Amniotic epithelial cell (primary cell): ENCODE measurements around the gene ZNF526.
"Not testable (repeated sequence)": the region's sequence is repeated elsewhere in the genome, so short reads cannot be mapped to it uniquely, and the experiment has no call there.

Experiments used
- DNase-seq: peaks from one replicate; pipeline ENCODE4 v3.0.0-alpha.2; 2010; ENCODE audit warnings: low read depth

The ZNF526 gene

DNA sequence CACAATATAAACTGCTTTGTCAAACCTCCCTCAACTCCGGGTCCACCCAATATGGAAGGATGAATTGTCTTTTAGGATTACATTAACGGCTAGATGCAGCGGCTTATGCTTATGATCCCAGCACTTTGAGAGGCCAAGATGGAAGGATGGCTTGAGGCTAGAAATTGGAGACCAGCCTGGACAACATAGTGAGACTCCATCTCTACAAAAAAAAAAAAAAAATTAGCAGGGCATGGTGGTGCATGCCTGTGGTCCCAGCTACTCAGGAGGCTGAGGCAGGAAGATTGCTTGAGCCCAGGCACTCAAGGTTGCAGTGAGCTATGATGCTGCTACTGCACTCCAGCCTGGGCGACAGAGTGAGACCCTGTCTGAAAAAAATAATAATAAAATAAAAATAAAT is 46.0 kb downstream of the ZNF526 start:
- not testable (repeated sequence) for DNase-seq

DNA sequence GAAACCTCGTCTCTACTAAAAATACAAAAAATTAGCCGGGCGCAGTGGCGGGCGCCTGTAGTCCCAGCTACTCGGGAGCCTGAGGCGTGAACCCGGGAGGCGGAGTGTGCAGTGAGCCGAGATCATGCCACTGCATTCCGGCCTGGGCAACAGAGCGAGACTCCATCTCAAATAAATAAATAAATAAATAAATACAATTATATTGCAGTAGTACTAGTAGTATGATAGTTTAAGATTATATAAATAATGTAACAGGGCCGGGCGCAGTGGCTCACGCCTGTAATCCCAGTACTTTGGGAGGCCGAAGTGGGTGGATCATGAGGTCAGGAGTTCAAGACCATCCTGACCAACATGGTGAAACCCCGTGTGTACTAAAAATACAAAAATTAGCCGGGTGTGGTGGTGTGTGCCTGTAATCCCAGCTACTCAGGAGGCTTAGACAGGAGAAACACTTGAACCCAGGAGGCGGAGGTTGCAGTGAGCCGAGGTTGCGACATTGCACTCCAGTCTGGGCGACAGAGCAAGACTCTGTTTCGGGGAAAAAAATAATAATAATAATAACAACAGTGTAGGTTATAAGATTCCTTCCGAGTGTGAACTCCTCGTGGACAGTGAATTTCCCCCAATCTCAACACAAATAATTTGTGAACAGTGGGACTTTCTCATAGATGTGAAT is 47.0 kb downstream of the ZNF526 start:
- not testable (repeated sequence) for DNase-seq

DNA sequence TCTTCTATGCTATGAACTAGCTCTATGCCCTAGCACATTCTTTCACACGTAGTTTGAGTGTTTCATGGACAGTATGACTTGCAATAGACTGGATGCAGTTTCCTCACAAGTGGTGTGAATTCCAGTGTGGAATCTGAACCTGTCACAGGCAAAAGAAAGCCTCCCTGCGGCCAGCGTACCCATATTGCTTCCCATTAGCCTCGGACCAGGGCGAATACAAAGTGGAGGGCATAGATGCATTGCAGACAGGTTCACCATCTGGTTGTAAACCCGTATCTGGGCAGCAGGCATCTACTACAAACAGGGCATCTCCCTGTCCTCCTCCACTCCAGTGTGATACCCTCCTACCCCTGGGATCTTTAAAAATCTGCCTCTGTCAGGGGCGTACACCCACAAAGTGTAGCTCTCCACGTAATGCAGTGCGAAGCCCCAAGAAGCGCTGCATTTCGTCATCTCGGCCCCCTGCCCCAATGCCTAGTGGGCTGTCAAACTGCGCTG is 47.6 kb downstream of the ZNF526 start:
- DNase-seq, result peak; percentile 43

DNA sequence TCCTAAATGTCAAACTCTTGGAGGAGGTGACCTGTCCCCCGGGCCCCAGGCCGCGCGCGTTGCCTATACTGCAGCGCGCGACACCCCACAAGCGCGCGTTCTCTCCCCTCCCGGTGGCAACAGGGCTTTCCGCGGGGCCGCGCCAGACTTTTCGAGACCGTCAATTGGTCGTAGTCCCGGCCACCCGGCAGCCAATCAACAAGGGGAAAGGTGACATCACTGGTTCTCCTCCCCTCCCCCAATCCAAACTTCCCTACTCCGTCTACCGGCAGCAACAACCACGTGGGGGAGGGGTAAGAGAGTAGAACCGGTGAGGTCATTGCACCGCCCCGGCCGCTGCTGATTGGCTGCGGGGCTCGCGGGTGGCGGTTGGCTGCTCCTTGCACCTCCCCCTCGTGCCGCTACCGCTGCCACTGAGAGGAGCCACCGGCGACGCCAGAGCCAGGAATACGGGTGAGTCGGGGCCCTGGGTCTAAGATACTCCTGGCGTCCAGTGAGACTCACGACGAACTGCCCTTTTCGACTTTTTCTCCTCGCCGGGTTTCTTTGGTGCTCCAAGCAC is 48.1 kb downstream of the ZNF526 start:
- peak; percentile 99 for DNase-seq

DNA sequence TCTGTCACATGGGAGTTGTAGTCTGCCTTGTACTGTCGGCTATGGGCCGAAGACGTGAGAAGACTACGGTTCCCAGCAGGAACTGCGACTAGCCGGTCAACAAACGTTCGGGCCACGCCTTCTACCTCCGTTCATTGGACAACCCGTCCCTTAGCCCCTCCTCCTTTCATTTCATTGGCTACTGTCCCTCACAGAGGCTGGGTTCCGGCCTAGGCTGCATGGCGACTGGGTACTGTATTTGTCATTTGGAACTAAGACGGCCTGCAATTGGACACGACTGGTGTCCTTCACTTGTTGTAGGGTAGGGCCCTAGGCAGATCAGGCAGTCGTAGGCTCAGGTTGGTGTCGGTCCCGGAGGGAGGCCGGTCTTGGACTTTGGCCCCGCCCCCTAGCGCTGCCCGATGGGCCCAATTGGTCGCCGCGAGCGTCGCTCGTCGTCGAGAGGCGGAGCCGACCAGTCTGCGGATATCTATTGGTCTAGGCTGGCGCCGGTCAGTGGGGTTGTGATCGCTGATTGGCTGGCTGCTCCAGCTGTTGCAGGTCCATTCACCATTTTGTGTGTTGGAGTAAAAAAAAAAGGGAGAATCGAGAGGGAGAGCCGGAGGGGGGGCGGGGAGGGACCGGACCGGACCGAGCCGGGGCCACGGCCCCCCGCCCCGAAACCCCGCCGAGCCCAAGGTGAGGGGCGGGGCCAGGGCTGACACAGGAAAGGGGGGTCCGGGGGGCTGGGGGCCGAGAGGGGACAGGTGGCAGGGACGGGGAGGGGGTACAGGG is 48.8 kb downstream of the ZNF526 start, which contains the start of gene CIC:
Gene CIC, plus strand, starts transcription at position 549 of the 774 bp plus-strand sequence. CDS start 2,532 bp downstream, outside the sequence.
- DNase-seq, result peak; percentile 100

DNA sequence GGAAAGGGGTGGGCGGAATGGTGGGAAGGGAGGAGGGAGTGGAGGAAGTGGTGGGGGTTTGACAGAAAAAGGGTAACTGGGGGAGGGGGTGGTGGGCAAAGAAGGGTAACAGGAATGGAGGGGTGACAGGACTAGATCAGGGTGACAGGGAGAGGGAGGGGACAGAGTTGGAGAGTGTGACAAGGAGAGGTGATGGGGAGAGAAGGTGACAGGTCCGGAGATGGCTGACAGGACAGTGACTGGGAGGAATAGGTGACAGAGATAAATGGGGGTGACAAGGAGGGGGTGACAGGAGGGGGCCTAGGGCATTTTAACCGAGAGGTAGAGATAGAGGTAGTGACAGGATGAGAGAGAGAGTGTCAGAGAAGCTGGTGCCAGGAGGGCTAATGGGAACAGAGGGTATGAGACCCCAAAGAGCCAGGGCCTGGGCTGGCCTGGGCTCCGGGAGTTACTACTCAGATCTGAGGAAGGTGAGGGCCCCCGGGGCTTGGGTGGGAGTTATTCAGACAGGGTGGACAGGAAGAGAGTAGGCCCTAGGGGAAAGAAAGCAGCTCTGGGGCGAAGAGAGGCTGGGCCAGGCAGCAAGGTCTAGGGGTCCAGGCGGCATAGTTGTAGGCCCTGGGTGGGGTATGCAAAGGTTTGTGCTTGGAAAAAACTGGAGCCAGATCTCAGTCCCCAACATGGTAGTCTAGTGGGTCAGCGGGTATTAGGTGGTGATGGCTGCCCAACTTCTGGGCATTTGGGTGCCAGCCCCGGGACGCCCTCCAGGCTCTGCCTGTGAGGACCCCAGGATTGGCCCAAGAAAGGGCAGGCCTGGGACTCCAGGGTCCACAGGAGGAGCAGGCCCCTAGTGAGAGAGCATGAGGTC is 49.6 kb downstream of the ZNF526 start:
- no peak for DNase-seq

DNA sequence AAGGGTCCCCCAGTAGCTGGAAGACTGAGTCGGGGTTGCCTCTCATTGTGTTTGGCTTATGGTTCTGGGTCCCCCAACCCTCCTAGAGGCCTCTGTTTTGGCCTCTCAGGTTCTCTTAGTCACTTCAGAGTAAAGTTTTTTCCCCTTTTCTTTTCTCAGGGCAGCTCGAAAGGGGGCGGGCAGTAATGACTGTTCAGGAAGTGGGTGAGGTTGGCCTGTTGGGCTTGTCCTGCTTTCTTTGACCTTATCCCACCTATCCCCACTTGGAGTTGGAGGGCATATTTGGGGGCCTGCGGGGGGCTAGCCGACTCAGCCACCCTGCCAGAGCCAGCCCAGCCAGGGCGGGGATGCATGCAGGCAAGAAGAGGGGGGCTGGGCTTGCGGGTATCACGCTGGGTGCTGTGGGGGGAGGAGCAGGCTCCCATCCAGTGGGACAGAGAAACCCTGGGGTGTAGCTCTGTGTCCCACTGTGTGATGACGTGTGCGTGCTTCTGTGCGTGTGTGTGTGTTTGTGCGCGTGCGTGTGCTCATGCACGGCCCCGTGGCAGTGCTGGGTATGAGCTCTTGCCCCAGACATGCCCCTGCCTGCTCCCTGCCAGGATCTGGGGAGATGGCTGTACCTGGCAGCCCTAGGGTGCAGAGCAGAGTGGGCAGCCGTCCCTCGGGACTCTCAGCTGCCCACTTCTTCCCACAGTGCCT is 50.4 kb downstream of the ZNF526 start:
- DNase-seq, result peak; percentile 57

DNA sequence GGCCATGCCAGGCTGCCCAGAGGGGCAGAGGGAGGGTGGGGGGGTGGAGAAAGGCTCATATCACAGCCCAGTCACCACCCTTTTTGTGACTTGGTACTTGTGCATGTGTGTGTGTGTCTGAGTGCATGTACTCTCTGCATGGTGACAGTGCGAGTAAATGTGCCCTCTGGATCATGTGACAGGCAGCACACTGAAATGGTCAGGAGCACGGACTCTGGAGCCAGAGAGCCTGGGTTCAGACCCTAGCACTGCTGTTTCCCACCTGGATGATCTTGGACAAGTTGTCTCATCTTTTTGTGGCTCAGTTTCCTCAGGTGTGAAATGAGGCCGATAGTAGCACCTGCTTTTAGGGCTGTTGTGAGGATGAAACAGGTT is 50.9 kb downstream of the ZNF526 start:
- DNase-seq, result no peak

DNA sequence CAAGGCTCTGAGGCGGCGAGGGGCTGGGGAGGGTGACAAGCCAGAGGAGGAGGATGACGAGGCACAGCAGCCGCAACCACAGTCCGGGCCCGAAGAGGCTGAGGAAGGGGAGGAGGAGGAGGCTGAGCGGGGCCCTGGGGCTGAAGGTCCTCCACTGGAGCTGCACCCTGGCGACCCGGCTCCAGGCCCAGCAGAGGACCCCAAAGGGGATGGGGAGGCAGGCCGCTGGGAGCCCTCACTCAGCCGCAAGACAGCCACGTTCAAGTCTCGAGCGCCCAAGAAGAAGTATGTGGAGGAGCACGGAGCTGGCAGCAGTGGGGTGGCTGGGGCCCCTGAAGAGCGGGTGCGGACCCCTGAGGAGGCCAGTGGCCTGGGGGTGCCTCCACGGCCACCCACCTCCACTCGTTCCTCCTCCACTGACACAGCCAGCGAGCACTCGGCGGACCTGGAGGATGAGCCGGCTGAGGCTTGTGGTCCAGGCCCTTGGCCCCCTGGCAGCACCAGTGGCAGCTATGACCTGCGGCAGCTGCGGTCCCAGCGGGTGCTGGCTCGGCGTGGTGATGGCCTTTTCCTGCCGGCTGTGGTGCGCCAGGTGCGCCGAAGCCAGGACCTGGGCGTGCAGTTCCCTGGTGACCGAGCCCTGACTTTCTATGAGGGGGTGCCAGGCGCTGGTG is 51.9 kb downstream of the ZNF526 start:
- no peak for DNase-seq

DNA sequence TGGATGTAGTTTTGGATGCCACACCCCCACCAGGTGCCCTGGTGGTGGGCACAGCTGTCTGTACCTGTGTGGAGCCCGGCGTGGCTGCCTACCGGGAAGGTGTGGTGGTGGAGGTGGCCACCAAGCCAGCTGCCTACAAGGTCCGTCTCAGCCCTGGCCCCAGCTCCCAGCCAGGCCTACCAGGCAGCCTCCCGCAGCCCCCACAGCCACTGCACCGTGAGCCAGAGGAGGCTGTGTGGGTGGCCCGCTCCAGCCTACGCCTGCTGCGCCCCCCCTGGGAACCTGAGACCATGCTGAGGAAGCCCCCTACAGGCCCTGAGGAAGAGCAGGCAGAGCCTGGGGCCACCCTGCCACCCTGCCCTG is 52.4 kb downstream of the ZNF526 start:
- DNase-seq, result no peak

DNA sequence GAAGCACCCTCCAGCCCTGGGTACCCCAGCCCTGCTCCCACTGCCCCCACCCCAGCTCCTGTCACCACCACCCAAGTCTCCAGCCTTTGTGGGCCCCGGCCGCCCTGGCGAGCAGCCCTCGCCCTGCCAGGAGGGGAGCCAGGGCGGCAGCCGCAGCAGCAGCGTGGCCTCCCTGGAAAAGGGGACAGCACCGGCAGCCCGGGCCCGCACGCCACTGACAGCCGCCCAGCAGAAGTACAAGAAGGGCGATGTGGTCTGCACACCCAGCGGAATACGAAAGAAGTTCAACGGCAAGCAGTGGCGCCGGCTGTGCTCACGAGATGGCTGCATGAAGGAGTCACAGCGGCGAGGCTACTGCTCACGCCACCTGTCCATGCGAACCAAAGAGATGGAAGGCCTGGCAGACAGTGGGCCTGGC is 52.9 kb downstream of the ZNF526 start:
- DNase-seq, result no peak

DNA sequence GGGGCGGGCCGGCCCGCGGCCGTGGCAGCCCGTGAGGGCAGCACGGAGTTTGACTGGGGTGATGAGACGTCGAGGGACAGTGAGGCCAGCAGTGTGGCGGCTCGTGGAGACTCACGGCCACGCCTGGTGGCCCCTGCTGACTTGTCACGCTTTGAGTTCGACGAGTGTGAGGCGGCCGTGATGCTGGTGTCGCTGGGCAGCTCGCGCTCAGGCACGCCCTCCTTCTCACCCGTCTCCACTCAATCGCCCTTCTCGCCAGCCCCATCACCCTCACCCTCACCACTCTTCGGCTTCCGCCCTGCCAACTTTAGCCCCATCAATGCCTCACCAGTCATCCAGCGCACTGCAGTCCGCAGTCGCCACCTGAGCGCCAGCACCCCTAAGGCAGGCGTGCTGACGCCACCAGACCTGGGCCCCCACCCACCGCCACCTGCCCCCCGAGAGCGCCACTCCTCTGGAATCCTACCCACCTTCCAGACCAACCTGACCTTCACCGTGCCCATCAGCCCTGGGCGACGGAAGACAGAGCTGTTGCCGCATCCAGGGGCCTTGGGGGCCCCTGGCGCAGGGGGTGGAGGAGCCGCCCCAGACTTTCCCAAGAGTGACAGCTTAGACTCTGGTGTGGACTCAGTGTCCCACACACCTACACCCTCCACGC is 53.4 kb downstream of the ZNF526 start:
- DNase-seq, result no peak

DNA sequence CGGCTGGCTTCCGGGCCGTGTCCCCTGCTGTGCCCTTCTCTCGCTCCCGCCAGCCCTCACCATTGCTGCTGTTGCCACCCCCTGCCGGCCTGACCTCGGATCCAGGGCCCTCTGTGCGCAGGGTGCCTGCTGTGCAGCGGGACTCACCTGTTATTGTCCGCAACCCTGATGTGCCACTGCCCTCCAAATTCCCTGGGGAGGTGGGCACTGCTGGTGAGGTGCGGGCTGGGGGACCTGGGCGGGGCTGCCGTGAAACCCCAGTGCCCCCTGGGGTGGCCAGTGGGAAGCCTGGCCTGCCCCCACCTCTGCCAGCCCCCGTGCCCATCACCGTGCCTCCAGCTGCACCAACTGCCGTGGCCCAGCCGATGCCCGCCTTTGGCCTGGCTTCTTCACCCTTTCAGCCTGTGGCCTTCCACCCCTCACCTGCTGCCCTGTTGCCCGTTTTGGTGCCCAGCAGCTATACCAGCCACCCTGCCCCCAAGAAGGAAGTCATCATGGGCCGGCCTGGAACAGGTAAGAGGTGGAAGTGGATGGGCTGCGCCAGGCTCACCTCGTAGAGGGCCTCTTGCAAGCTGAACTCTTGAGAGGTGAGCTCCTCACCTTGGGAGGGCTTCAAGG is 54.1 kb downstream of the ZNF526 start:
- DNase-seq, result no peak

DNA sequence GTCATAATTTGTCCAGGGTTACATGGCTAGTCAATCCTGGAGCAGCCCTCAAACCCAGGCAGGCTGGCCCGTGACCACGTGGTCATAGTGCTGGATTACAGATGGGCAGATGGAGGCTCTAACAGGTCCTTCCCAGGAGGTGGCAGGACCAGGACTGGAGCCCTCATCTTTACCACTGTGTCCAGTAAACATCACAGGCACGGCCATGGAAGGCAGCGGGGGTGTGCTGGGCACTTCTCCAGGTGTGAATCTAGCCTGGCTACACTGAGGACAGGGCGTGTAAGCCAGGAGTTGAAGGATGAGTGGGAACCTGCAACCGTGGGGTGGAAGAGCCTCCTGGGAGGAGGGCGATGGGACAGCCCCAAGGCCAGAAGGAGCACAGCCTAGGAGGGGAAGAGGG is 55.0 kb downstream of the ZNF526 start:
- no peak for DNase-seq

DNA sequence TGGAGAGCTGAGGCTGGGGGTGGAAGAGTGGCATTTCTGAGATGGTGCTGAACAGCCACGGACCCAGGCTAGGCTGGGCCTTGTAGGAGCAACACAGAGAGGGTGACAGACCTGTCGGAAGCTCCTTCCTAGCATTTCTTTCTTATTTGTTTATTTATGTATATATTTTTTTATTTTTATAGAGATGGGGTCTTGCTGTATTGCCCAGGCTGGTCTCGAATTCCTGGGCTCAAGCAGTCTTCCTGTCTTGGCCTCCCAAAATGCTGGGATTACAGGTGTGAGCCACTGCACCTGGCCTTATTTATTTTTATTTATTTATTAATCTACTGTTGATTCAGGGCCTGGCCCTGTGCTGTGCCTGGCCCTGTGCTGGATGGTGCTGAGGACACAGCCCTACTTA is 55.4 kb downstream of the ZNF526 start:
- no peak for DNase-seq

DNA sequence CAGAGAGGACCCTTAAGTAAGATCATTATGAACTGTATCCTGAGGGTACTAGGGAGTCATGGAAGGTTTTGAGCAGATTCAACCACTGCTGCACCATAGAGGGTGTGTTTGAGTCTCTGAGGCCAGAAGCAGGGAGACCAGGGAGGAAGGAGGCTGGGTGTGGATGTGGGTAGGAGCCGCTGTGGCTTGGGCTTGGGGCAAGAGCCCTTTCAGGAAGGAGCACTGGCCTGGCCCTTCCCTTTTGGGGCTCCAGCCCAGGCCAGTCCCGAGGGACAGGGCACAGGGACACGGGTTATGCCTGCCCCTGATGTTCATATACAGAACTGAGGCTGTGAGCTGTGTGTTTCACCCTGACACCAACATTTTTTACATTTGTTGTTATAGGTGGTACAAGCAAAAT is 56.2 kb downstream of the ZNF526 start:
- DNase-seq, result no peak

DNA sequence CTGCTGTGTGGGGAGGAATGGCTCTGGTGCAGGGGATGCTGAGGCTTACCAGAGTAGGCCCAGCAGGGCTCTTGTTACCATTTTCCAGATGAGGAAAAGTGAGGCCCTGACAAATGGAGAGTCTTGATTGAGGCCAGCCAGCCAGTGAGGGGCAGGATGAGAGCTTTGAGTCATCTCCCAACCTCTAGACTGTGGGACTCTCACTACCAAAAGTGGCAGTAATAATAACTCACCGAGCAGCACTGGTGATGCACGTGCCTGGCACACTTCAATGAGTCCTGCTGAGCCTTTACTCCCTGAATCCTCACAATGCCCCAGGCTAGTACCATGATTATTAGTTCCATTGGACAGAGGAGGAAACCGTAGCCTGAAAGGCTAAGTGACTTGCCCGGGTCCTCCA is 56.7 kb downstream of the ZNF526 start:
- no peak for DNase-seq
